SHP77 treated with DMSO at 0.1 percent for 48 hours (cell line): ENCODE measurements around the gene SCMH1.
"Not testable (repeated sequence)": the region's sequence is repeated elsewhere in the genome, so short reads cannot be mapped to it uniquely, and the experiment has no call there.

Experiments used
- DNase-seq: peaks from one replicate; lab custom pipeline; 2025; lab: John Stamatoyannopoulos, UW

SCMH1 gene

DNA sequence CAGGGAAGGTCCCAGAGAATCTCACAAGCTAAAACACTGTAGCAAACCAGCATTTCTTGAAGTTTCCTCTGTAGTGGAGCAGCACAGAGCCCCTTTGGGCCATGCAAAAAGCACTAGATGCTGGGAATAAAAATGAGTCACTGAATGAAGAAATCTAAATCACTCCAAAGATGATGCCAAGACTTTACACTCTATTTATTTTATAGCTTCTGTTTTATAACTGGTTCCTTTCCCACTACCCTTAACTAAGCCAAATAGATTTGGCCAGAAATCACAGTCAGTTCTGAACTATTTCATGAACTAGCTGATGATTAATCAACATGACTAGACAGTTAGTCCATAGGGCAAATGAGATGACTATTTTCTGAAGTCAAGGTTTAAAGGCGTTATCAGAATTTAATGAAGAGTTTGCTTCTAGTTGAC is 89.5 kb downstream of the SCMH1 start:
- DNase-seq: no peak

DNA sequence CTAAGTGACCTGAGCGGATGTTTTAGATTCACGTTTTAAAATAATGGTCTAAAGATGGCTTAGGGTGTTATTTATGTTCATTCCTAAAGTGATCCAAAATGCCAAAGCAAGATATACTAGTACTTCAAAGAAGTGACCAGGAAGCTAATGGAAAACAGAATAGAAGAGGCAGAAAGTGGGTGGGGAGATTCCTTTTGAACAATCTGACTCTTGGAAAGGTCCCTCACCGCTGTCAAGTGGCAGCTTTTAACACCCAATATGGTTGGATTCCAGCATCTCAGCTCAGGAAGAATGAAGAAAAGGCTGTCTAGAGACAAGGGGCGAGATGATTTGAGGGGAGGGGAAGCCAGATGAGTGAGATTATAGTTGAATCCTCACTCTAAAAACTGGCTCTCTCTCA is 90.3 kb downstream of the SCMH1 start:
- no peak for DNase-seq

DNA sequence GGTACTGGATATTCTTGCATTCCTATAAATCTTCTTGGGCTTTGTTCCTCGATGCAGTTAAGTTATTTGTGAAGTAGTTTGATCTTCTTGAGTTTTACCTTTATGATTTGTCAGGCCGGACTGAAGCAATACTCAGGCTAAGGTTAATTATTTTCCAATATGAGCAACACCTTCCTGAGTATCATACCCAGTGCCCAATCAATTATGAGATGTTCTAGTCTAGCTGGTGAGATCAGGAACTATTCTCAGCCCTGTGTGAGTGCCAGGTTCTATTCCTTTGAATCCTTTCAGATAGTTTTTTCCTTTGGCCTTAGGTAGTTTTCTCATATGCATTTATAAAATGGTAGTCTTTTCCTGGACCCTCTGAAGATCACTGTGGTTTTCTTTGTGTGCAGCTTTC is 92.5 kb downstream of the SCMH1 start:
- DNase-seq: no peak

DNA sequence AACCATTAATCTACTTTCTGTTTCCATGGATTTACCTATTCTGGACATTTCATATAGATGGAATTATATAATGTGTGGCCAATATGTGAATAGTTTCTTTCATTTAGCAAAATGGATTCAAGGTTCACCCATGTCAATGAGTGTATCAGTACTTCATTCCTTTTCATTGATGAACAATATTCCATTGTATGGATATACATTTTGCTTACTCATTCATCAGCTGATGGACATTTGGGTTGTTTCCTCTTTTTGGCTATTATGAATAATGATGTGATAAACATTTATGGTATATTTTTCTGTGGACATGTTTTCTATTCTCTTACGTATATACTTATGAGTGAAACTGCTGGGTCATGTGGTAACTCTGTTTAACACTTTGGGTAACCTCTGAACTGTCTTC is 97.8 kb downstream of the SCMH1 start:
- DNase-seq: no peak

DNA sequence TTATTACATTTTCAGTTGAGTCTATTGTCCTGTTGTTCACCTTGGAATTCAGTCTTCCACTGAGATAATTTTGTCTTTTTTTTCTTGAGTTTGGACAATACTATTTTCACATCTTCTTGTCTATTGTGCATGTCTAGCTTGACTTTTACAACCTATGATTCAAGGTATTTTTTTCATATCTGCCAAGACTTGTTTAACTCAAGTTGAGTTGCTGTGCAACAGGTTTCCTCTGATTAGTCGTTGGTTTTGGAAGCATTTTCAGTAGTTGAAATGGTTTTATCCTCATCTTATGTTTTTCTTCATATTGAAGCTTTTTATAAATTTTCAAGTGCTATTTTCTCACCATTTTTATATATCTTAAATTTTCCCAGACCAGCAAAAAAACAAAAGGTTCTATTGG is 103.6 kb downstream of the SCMH1 start:
- no peak for DNase-seq

DNA sequence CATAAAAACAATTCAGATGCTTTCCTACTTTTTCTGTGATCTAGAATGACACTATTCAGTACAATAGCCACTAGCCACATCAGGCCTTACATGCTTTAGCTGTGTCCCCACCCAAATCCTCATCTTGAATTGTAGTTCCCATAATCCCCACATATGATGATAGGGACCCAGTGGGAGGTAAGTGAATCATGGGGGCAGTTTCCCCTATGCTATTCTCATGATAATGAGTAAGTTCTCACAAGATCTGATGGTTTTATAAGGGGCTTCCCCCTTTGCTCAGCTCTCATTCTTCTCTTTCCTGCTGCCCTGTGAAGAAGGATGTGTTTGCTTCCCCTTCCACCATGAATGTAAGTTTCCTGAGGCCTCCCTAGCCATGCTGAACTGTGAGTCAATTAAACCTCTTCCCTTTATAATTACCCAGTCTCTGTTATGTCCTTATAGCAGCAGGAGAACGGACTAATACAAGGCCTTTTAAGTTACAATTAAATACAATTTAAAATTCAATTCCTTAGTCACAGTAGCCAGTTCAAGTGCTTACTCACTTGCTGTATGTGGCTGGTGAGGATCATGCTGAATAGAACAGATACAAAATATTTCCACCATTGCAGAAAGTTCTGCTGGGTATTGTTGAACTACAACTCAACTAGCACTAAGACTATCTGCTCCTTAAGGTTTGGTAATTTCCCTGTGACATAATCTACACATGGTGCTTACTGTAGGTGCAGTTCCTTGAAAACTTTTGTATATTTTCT is 106.7 kb downstream of the SCMH1 start:
- no peak for DNase-seq

DNA sequence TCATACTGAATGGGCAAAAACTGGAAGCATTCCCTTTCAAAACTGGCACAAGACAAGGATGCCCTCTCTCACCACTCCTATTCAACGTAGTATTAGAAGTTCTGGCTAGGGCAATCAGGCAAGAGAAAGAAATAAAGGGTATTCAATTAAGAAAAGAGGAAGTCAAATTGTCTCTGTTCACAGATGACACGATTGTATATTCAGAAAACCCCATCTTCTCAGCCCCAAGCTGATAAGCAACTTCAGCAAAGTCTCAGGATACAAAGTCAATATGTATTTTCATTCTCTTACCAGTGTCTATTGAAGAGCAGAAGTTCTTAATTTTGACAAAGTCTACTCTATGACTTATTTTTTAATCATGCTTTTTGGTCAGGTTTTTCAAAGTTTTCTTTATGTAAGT is 107.8 kb downstream of the SCMH1 start:
- not testable (repeated sequence) for DNase-seq

DNA sequence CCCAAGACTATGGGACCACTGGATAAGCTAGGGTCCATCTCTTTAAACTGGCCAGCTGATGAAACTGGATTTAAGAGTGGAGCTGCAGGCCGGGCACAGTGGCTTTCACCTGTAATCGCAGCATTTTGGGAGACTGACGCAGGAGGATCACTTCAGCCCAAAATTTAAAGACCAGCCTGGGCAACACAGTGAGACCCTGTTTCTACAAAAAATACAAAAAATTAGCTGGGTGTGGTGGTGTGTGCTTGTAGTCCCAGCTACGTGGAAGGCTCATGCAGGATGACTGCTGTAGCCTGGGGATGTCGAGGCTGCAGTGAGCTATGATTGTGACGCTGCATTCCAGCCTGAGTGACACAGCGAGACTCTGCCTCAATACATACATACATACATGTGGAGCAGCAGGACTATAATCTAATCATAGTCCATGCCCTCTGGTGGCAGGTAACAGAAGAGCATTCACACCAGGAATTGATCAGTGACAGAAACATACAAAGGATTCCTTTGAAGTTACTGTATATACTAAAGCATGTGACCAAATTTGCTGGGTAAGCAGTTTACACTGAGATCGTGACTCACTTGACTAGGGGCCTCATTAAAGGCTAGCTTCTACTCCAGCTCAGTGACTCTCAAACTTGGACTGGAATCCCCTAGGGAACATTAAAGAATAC is 119.1 kb downstream of the SCMH1 start:
- DNase-seq: peak; percentile 6

DNA sequence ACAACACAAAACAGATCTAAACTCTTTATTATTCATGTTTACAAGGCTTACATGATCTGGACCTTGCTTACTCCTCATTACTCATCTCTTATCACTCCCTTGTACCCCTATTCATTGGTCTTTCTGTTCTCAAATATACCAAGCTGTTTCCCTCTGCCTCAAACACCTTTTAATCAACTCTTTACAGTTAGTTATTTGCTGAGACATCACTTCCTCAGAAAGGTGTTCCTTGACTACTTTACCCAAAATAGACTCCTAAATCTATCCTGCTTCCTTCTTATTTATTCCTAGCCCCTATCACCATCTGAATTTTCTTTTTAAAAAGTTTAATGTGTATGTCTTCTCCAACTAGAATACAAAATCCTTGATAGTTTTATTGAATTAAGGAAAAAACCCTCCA is 120.0 kb downstream of the SCMH1 start:
- DNase-seq: no peak

DNA sequence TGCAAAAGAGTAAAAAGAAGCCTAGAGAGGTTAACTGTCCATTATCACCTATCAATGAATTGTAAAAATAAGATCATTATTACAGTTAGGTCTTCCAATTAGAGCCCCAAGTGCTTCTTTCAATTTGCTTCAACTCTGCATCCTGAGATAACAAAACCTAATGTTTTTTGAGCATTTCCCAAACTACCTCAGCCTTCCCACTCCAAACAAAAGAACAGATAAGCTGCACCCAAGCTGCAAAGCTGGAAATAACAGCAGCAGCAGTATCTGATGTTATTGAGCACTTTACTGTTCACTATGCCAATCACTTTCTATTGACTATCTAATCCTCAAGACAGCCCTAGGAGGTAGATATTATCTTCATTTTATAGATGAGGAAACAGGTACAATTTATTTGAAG is 123.5 kb downstream of the SCMH1 start:
- DNase-seq: no peak

DNA sequence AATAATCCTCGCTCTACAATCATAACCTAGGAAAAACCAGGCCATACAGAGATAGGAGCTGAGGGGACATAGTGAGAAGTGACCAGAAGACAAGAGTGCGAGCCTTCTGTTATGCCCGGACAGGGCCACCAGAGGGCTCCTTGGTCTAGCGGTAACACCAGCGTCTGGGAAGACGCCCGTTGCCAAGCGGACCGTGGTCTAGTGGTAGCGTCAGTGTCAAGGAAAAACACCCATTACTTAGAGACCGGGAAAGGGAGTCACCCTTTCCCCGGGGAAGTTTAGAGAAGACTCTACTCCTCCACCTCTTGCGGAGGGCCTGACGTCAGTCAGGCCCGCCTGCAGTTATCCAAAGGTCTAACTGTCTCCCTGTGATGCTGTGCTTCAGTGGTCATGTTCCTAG is 124.9 kb downstream of the SCMH1 start:
- not testable (repeated sequence) for DNase-seq

DNA sequence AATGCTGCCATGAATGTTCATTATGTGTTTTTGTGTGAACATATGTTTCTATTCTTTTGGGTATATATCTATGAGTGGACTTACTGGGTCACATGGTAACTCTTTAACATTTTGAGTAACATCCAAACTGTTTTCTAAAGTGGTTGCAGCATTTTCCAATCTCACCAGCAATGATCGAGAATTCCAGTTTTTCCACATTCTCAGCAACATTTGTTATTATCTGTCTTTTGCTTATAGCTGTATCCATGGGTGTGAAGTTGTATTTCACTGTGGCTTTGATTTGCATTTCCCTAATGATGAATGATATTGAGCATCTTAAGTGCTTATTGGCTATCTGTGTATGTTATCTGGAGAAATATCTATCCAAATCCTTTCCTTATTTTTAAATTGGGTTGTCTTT is 131.4 kb downstream of the SCMH1 start:
- no peak for DNase-seq

DNA sequence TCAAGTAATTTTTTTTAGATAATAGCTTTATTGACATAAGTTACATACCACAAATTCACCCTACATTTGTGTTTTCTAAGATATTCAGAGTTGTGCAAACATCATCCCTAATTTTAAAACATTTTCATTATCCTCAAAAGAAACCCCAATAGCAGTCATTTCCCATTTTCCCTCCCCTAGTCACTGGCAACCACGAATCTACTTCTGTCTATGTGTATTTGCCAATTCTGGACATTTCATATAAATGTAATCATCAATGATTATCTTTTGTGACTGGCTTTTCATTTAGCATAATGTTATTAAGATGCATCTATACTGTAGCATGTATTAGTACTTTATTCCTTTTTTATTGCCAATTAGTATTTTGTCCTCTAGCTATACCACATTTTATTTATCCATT is 131.8 kb downstream of the SCMH1 start:
- DNase-seq: no peak

DNA sequence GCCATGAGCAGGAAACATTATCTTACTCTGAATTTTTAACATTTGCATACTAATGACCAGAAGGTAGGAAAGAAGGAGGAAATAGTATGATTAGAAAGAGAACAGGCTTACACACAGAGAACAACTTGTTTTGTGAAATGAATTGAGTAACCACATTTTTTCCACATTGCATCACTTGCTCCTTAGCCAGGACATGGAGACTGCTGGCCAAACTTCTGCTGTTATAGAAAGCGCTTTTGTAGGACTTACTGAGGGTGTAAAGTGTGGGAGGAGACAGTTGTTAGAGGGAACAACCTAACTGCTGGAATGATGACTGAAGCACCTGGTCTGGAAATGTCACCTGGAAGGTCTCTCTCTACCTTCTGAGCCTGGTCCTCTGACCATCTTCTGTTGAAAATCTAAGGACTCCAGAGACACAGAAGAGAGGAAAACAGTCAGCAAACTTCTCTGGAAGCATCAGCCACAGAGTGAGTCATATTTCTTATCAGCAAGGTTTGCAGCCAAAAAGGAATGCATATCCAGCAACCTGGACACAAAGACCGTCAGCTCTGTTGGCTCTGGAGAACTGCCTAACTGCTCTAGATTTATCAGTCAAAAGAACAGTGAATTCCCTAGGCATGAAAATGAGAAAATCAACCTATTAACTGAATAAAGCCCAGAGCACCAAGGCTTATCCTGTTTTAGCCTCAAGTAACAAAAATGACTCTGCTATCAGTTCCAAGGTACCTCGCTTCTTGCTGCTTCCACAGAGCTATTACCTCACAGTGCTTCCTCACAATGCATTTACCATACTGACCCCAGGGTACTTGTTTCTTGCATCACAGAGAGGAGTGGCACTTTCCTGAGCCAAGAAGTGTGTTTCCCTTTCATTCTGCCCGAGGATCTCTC is 132.6 kb downstream of the SCMH1 start:
- DNase-seq: no peak

DNA sequence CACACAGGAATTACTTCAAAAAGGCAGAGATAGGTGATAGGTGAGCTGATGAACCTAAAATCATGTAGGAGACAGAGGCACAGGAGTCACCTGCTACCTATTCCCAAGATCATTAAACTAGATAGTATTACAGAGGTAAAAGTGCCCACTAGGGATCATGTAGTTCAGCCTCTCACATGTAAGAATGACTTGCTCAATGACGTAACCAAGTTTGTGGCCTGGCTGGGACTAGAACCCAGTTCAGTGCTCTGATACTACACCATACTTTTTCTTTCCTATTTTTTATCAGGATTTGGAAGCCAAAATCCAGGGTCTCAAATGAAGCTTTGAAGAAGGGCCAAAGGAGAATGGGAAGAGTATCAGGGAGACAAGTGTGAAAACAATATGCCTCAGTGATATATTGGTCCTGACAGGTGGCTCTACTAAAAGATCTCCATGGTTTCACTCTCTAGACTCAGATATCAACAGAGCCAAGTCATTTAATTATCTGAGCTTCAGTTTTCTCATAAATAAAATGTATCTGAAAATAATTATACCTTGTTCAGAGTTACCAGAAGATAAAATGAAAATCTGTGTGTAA is 133.3 kb downstream of the SCMH1 start:
- DNase-seq: no peak

DNA sequence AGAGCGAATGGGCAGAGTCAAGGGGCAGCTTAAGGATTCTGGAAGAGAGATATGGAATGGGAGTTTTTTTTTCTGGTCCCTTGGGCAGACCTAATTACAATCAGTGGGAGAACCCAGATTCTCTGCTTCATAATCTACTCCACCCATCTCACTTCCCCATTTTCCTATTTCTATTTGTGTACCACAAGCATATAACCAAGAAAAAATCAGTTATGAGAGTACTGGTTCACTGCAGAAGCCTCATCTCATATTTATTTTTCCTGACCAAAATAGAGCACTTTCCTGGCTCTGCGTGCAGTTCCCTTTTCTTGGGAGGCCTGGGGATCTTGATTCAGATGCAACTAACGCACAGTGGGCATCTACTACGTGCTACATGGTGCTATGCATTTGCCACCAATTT is 138.3 kb downstream of the SCMH1 start:
- DNase-seq: no peak

DNA sequence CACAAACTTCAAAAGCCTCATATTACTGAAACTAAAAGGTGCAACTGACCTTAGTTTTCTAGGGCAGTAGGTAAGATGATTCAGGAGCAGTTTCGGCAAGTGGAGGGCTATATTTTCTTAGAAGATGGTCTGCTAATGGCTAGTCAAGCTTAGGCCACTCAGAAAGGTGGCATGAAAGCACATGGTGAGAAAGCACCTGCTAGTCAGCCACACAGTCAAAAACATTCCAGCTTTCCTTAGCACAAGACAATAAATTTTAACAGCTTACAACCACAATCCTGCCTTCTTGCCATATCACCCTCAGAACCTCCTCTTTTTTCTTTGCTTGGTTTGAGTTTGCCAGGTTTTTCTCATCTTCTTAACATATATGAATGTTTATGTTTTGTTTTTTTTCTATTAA is 139.5 kb downstream of the SCMH1 start:
- DNase-seq: no peak

DNA sequence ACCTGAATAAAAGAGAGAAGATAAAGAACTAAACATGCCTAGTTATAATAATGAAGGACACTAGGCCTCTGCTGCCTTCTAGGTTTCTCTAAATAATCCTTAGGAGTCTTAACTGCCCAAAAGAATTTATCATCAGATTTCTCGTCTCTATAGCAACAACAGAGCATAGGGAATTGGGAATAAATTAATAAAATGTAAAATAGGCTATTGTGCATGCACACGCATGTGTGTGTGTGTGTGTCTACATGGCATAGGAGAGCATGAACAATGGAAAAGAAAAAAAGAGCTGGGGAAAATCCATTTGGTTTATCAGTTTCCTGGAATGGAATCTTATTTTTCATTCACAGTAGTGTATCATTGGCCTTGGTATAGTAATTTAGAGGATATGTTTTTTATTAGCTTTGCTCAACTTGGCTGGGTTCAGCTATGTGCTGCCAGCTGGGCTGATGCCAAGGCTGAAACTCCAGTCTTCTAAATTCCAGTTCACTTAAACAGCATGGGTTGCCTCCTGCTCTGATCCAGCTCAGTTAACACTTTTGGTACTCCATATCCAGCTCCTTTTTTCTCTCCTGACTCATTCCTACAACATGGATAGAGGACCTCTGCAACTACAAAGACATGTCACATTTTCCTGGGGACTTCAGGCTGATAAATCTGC is 140.0 kb downstream of the SCMH1 start:
- no peak for DNase-seq

DNA sequence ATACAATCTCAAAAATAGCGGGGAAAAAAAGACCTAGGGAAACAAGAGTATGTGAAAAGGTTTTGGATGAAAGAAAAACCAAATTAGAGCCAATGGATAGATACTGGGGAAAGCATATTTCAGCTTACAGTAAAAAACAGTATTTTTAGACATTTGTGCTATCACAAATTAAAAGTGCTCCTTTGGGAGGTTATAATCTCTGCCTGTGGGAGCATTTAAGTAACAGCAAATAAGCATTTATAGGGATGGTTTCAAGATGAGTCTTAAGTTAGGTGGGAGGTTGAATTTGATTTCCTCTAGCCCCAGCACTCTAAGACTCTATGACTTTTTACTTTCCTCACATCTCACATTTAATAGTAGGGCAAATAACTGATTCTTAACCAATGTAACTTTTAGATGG is 141.0 kb downstream of the SCMH1 start:
- no peak for DNase-seq

DNA sequence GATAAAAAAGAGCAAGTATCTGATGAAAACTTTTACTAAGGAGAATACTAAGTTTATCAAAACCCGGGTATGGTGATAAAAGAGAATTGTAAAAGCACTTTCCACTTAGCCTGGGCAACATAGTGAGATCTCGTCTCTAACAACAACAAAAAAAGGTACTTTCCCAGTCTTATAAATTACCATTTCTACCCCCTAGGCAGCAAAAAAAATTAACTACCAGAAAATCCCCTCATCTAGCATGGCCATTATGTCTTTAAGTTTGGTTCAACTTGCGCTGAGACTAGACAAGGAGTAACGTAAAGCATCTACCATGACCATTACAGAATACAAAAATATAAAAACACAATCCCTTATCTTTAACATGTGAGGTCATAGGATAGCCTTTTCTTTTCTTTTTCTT is 141.9 kb downstream of the SCMH1 start:
- DNase-seq: no peak

DNA sequence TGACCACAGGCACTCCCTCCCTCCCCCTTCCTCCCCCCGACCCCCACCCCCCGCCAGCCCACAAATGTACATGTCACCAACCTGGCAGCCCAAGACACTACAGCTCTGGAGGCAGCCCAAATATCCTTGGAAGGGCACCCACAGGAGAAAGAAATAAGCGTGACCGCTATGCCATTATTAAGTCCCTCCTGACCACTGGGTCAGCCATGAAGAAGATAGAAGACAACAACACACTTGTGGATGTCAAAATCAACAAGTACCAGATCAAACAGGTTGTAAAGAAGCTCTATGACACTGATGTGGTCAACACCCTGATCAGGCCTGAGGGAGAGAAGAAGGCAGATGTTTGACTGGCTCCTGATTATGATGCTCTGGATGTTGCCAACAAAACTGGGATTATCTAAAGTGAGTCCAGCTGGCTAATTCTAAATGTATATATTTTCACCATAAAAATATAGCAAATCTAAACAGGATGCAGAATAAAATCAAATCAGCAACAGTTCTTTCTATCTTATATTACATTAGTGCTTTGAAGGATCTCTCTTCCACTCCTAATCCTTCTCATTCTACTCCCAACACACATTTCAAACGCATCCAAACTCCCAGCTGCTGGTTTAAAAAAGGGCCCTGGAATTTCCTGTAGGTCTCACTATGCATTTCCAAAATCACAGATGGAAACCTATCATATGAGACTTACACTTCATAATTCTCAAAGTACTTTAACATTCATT is 143.2 kb downstream of the SCMH1 start:
- DNase-seq: no peak
